Chondrocyte (in vitro differentiated cells): ENCODE measurements around the gene GPX7. TPM values are rescaled to one million over a fixed set of nuclear protein-coding genes. Genes with fewer than 3 reads are reported as not detected.

ENCODE experiments used
- DNase-seq: peaks from one replicate; pipeline ENCODE4 v3.0.0; 2021; ENCODE audit warnings: mixed read lengths, low spot score
- H3K27ac Mint-ChIP-seq: one replicate; pipeline ENCODE4 v1.8.0; 2021; ENCODE audit warnings: mild to moderate bottlenecking, moderate library complexity, mixed read lengths; ENCODE audit not compliant: unreplicated experiment
- H3K27me3 Mint-ChIP-seq: 2 replicates; pipeline ENCODE4 v1.8.0; 2021; ENCODE audit warnings: low read depth, mixed read lengths
- H3K36me3 Mint-ChIP-seq: 2 replicates; pipeline ENCODE4 v1.8.0; 2021; ENCODE audit warnings: low read depth, mixed read lengths
- H3K4me1 Mint-ChIP-seq: 2 replicates; pipeline ENCODE4 v1.8.0; 2021; ENCODE audit warnings: low read depth, mild to moderate bottlenecking, mixed read lengths
- H3K4me3 Mint-ChIP-seq: one replicate; pipeline ENCODE4 v1.8.0; 2021; ENCODE audit warnings: mild to moderate bottlenecking, moderate library complexity, mixed read lengths; ENCODE audit not compliant: unreplicated experiment
- H3K9me3 Mint-ChIP-seq: 2 replicates; pipeline ENCODE4 v1.8.0; 2021; ENCODE audit warnings: low read depth, mixed read lengths
- CTCF ChIP-seq: fragments of 200-600 bp; sonication (generic); IDR thresholded peaks from 2 replicates; pipeline ENCODE4 v1.5.0; 2021; ENCODE audit warnings: antibody characterized with exemption, mild to moderate bottlenecking, moderate library complexity
- total RNA-seq: library from RNA; stranded (reverse); gene quantifications from 3 replicates; pipeline ENCODE4 v1.2.1, GENCODE V29; 2021

The GPX7 gene
- total RNA-seq, 1 donor from 2014 or later: 83.8 TPM

DNA sequence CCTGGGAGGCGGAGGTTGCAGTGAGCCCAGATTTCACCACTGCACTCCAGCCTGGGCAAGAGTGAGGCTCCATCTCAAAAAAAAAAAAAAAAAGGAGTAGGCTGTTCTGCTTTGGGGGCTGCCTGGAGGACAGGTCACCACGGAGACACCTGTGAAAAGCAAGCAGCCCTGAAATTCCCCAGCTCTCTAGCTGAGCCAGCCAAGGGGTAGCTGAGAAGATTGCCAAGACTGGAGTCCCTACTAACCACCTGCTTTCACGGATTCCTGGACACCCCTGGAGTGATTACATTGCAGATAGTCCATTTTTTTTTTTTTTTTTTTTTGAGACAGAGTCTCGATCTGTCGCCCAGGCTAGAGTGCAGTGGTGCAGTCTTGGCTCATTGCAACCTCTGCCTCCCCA lies 12.5 kb downstream of the GPX7 start:
- Mint-ChIP-seq H3K4me3 (no peak overlapping the region), H3K9me3 (no peaks in the 10 kb centered on the region), H3K27ac (no peak overlapping the region), H3K27me3 (no peaks in the 10 kb centered on the region), H3K4me1 (peaks cover 8% of the 10 kb centered on the region), H3K36me3 (no peaks in the 10 kb centered on the region)
- no peak for DNase-seq
- TF ChIP-seq CTCF: no peak

DNA sequence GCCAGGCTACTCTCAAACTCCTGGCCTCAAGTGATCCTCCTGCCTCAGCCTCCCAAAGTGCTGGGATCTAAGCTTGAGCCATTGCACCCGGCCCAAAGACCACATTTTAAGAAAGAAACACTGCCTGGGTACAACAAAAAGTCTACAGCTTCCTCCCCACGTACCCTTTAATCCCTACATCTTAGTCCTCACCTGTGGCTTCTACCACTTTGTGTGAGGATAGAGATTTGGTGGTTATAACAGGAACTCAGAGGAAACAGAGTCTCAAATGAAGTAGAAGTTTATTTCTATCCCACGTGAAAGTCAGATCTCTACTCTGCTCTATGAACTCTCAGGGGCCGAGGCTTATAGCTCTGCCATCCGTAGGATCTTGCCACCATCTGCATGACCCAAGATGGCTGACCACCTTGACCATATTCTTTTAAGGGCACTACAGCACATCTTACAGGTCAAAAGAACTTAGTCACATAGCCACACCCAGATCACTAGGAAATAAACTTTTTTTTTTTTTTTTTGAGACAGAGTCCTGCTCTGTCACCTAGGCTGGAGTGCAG lies 13.4 kb downstream of the GPX7 start:
- Mint-ChIP-seq H3K27me3 (no peaks in the 10 kb centered on the region), H3K4me3 (no peak overlapping the region), H3K4me1 (peaks cover 8% of the 10 kb centered on the region), H3K9me3 (peaks cover 2% of the 10 kb centered on the region), H3K27ac (no peak overlapping the region), H3K36me3 (peaks cover 3% of the 10 kb centered on the region)
- no peak for DNase-seq
- TF ChIP-seq CTCF: no peak

DNA sequence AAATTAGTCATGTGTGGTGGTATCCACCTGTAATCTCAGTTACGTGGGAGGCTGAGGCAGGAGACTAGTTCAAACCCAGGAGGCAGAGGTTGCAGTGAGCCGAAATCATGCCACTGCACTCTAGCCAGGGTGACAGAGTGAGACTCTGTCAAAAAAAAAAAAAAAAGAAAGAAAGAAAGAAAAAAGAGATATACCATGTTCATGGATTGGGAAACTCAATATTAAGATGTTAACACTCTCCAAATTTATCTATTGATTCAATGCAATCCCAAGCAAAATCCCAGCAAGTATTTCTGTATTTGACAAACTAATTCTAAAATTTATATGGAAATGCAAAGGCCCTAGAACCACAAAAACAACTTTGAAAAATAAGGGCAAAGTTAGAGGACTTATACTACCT lies 19.8 kb downstream of the GPX7 start:
- Mint-ChIP-seq H3K27ac (no peak overlapping the region), H3K4me3 (no peak overlapping the region)

DNA sequence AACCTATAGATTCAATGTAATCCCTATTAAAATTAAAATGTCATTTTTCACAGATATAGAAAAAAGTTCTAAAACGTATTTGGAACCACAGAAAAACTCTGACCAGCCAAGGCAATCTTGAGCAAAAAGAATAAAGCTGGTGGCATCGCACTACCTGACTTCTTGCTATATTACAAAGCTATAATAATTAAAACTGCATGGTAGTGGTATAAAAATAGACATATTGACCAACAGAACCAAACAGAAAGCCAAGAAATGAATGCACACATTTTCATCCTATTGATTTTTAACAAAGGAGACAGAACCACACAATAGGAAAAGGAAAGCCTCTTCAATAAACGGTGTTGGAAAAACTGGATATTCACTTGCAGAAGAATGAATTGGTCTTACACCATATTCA lies 21.6 kb downstream of the GPX7 start:
- H3K4me3 Mint-ChIP-seq: no peak overlapping the region
- H3K9me3 Mint-ChIP-seq: peaks cover 11% of the 10 kb centered on the region
- DNase-seq: no peak
- H3K4me1 Mint-ChIP-seq: no peaks in the 10 kb centered on the region
- H3K27me3 Mint-ChIP-seq: no peaks in the 10 kb centered on the region
- H3K36me3 Mint-ChIP-seq: peaks cover 9% of the 10 kb centered on the region
- H3K27ac Mint-ChIP-seq: no peak overlapping the region
- TF ChIP-seq CTCF: no peak

More for the DNA sequence above, 19.8 kb downstream of the GPX7 start:
- no peak for TF ChIP-seq CTCF
- no peaks in the 10 kb centered on the region for H3K27me3 Mint-ChIP-seq
- H3K36me3 Mint-ChIP-seq: peaks cover 9% of the 10 kb centered on the region
- H3K9me3 Mint-ChIP-seq: peaks cover 11% of the 10 kb centered on the region
- no peaks in the 10 kb centered on the region for H3K4me1 Mint-ChIP-seq
- DNase-seq: no peak

- peaks cover 4% of the 10 kb centered on the region for H3K27me3 Mint-ChIP-seq
- peaks cover 2% of the 10 kb centered on the region for H3K36me3 Mint-ChIP-seq
- no peak overlapping the region for H3K4me3 Mint-ChIP-seq
- H3K27ac Mint-ChIP-seq: no peak overlapping the region
- DNase-seq: no peak
- no peak for TF ChIP-seq CTCF
- peaks cover 3% of the 10 kb centered on the region for H3K9me3 Mint-ChIP-seq
- no peaks in the 10 kb centered on the region for H3K4me1 Mint-ChIP-seq
Observed at GRCh38 chr1:52627028-52627427, 24.9 kb downstream of the GPX7 start.
